ENCODE data around the gene GKN1. TPM values are rescaled to one million over a fixed set of nuclear protein-coding genes. Genes with fewer than 3 reads are reported as not detected.

GKN1 gene
- total and polyA plus RNA-seq, 2 of the 8 experiments (the other 6 are each of a cell fraction or from before 2014, with no cell fraction given), result not detected

- ChIA-PET POLR2A (ENCODE audit: partially characterized antibody) (interaction anchor here (0.6 kb wide), 1 partner anchor 53 kb away, joined by 3 read pairs; no protein-coding TSS in a partner anchor), CTCF (ENCODE audit: partially characterized antibody) (interaction anchor here (0.5 to 2.6 kb wide), 7 partner anchors 9 to 294 kb away, joined by 3 to 14 read pairs (median 4); no protein-coding TSS in a partner anchor)
- H3K4me1 ChIP-seq (replicated peaks in 1 of 4; ENCODE audit: control insufficient read depth in 3 of 4, insufficient read depth in 4 of 4, low read length in 3 of 4), result peaks cover 3 to 4% (median 3%) of the 10 kb centered on the region in 4 experiments; a peak in 3 of 7 replicates
- DNase-seq (ENCODE audit: low read depth in 1 of 2, low spot score in 2 of 2) (peak in 1 of 2 experiments; percentile 64), FAIRE-seq (no peak)
- no peak overlapping the region for H4K5ac ChIP-seq (ENCODE audit: insufficient read length, low read depth, low read length)
- H2BK120ac ChIP-seq (replicated peaks; ENCODE audit: low read depth, low read length), result no peak overlapping the region
- H3K18ac ChIP-seq (ENCODE audit: extremely low read depth, low read length), result no peak overlapping the region; the same call in 1 of the 2 replicates
- H2BK20ac ChIP-seq (ENCODE audit: low read length), result no peak overlapping the region
- H2AK5ac ChIP-seq (ENCODE audit: low read depth, low read length), result no peak overlapping the region
- peaks cover 0 to 2% of the 10 kb centered on the region in 2 experiments for H4K20me1 ChIP-seq (replicated peaks in 1 of 2; ENCODE audit: control insufficient read depth in 1 of 2, insufficient read depth in 2 of 2, low read length in 2 of 2)
- no peak overlapping the region for H2AFZ ChIP-seq (ENCODE audit: low read length)
- no peak overlapping the region for H3K23ac ChIP-seq (ENCODE audit: insufficient read length)
- peaks cover 11% of the 10 kb centered on the region for H3K23me2 ChIP-seq (ENCODE audit: low read depth, low read length)
- no peaks in the 10 kb centered on the region; the same call in 1 of the 2 replicates for H3K79me1 ChIP-seq (ENCODE audit: low read depth, low read length)
- peak overlapping the region; percentile 85 to 98 (median 96) for H3K4me3 ChIP-seq (ENCODE audit: extremely low read depth in 1 of 4, insufficient read depth in 2 of 4, low read depth in 3 of 4, low read length in 4 of 4)
- peaks cover 0 to 10% (median 4%) of the 10 kb centered on the region in 4 experiments; a peak in 4 of 7 replicates for H3K27me3 ChIP-seq (replicated peaks in 1 of 4; ENCODE audit: control insufficient read depth in 3 of 4, extremely low read depth in 1 of 4, insufficient read depth in 3 of 4, low read length in 3 of 4)
- H3K9me3 ChIP-seq (ENCODE audit: insufficient read depth in 2 of 2, low read depth in 1 of 2, low read length in 1 of 2), result no peaks in the 10 kb centered on the region
- H3K36me3 ChIP-seq (ENCODE audit: control insufficient read depth in 2 of 4, insufficient read depth in 4 of 4, low read length in 3 of 4), result no peaks in the 10 kb centered on the region
- no peak overlapping the region for H2BK15ac ChIP-seq (ENCODE audit: low read length)
- H2BK12ac ChIP-seq (ENCODE audit: low read depth, low read length), result no peak overlapping the region
- no peak overlapping the region; a peak in 1 of 7 replicates for H3K9ac ChIP-seq (replicated peaks in 1 of 4; ENCODE audit: extremely low read depth in 1 of 4, low read depth in 3 of 4, low read length in 3 of 4)
- WGBS, 2 experiments (ENCODE audit: extremely low coverage in 1 of 2, insufficient coverage in 1 of 2, insufficient read length in 1 of 2, insufficient replicate concordance in 2 of 2, low coverage in 1 of 2, low lambda C conversion rate in 2 of 2, missing lambda C conversion rate in 1 of 2), result 30% methylated on average over 24 of the region's 27 CpGs; no CpG with 5 or more reads in 1 of the 2 experiments
- no peak overlapping the region for H2BK5ac ChIP-seq (ENCODE audit: low read depth, low read length)
- peak overlapping the region; percentile 88 to 93 for H3K4me2 ChIP-seq (ENCODE audit: insufficient read depth in 1 of 2, low read depth in 2 of 2, low read length in 2 of 2)
- no peak overlapping the region for H3K27ac ChIP-seq (ENCODE audit: low read depth, low read length)
- H4K8ac ChIP-seq (ENCODE audit: extremely low read depth, insufficient read depth, low read length), result no peak overlapping the region
- H3K4ac ChIP-seq (replicated peaks; ENCODE audit: insufficient read length, low read depth, low read length), result no peak overlapping the region
- no peak overlapping the region for H4K91ac ChIP-seq (replicated peaks; ENCODE audit: insufficient read length, low read length)
- no peak overlapping the region for H3K14ac ChIP-seq (ENCODE audit: insufficient read length)
- no peak overlapping the region for H3K56ac ChIP-seq (replicated peaks; ENCODE audit: insufficient read length, low read depth, low read length)
- H3K79me2 ChIP-seq (ENCODE audit: control insufficient read depth in 1 of 2, insufficient read depth in 2 of 2, low read length in 2 of 2), result peaks cover 0 to 26% of the 10 kb centered on the region in 2 experiments; a peak in 3 of 4 replicates
- peak in 1 of 2 experiments; percentile 98; a peak in 3 of 4 replicates for TF ChIP-seq HDAC2 (IDR thresholded peaks at IDR 0.05; ENCODE audit: borderline replicate concordance in 1 of 2, low read depth in 2 of 2, low read length in 2 of 2)
- TF ChIP-seq SRF (IDR thresholded peaks at IDR 0.05; ENCODE audit: low read depth, low read length), result no peak
- no peak for TF ChIP-seq KDM1A (IDR thresholded peaks at IDR 0.05; ENCODE audit: borderline replicate concordance, low read length)
- TF ChIP-seq POLR2A (IDR thresholded peaks at IDR 0.05; ENCODE audit: control extremely low read depth in 1 of 2, low read depth in 2 of 2, low read length in 2 of 2), result no peak
- TF ChIP-seq CTCF (IDR thresholded peaks at IDR 0.05; ENCODE audit: control extremely low read depth in 1 of 3, insufficient read depth in 1 of 3, low read depth in 1 of 3, low read length in 3 of 3), result peak; percentile 45 to 64 (median 51)
- TF ChIP-seq RAD21 (IDR thresholded peaks at IDR 0.05 in 1 of 2, conservative IDR thresholded peaks at IDR 0.05 in 1 of 2; ENCODE audit: low read depth in 2 of 2, low read length in 2 of 2), result peak; percentile 27 to 39
- no peak for TF ChIP-seq CBX8 (IDR thresholded peaks at IDR 0.05; ENCODE audit: borderline replicate concordance, low read depth, low read length)
- TF ChIP-seq BACH1 (IDR thresholded peaks at IDR 0.05; ENCODE audit: low read length), result peak; percentile 96
Measured at GRCh38 chr2:69012310-69013141, 38.1 kb downstream of the GKN1 start.
